ENCODE results near the gene TMEM273. TPM values are rescaled to one million over a fixed set of nuclear protein-coding genes. Genes with fewer than 3 reads are reported as not detected.

Gene TMEM273
- total RNA-seq (2014; rRNA removed; shearing (Covaris generic); ENCODE audit: low replicate concordance), result 0.51 TPM in 1 of 2 replicates, not detected in the other

- H2AFZ ChIP-seq (ENCODE audit: low read length), result no peak within 1 kb of the TSS; the same call in 1 of the 2 replicates
- peak; percentile 74 for DNase-seq
- H3K9ac ChIP-seq (ENCODE audit: low read length), result peak within 1 kb of the TSS; percentile 21; the same call in 1 of the 2 replicates
- H3K9me3 ChIP-seq (ENCODE audit: low read length), result no peaks in the 10 kb centered on the region
- peaks cover 44% of the 10 kb centered on the region for H3K4me1 ChIP-seq (ENCODE audit: low read length)
- H3K4me3 ChIP-seq (ENCODE audit: low read length), result peak within 1 kb of the TSS; percentile 19; the same call in 1 of the 2 replicates
- peak within 1 kb of the TSS; percentile 42 for H3K4me2 ChIP-seq (ENCODE audit: low read depth, low read length, poor library complexity, severe bottlenecking)
- H3K9me2 ChIP-seq (replicated peaks; ENCODE audit: insufficient read depth, low read length), result no peaks in the 10 kb centered on the region
- no peak within 1 kb of the TSS for H3K27ac ChIP-seq (ENCODE audit: low read length)
- no peaks in the 10 kb centered on the region for H3K79me2 ChIP-seq (ENCODE audit: low read length)
- no peaks in the 10 kb centered on the region; the same call in 1 of the 2 replicates for H4K20me1 ChIP-seq (ENCODE audit: insufficient read depth, low read depth, low read length)
- no peaks in the 10 kb centered on the region; the same call in 1 of the 2 replicates for H3K27me3 ChIP-seq (ENCODE audit: low read length)
- H3K36me3 ChIP-seq (ENCODE audit: insufficient read depth, low read length), result no peaks in the 10 kb centered on the region
These were observed at the start of gene TMEM273 for GRCh38 chr10:49187950-49188761. Gene TMEM273 (minus strand): TSS chr10:49188391. CDS start chr10:49188336, 55 bp downstream.

GRCh38 chr10:49237985-49238384 lies 49.8 kb upstream of the TMEM273 start:
- Histone ChIP-seq H3K9me2 (replicated peaks; ENCODE audit: insufficient read depth, low read length) (no peaks in the 10 kb centered on the region), H3K4me1 (ENCODE audit: low read length) (no peaks in the 10 kb centered on the region), H3K79me2 (ENCODE audit: low read length) (no peaks in the 10 kb centered on the region), H3K27me3 (ENCODE audit: low read length) (no peaks in the 10 kb centered on the region), H2AFZ (ENCODE audit: low read length) (no peak overlapping the region), H3K4me2 (ENCODE audit: low read depth, low read length, poor library complexity, severe bottlenecking) (no peak overlapping the region), H3K36me3 (ENCODE audit: insufficient read depth, low read length) (no peaks in the 10 kb centered on the region), H3K9ac (ENCODE audit: low read length) (no peak overlapping the region), H3K27ac (ENCODE audit: low read length) (no peak overlapping the region), H3K4me3 (ENCODE audit: low read length) (no peak overlapping the region), H4K20me1 (ENCODE audit: insufficient read depth, low read depth, low read length) (no peaks in the 10 kb centered on the region), H3K9me3 (ENCODE audit: low read length) (no peaks in the 10 kb centered on the region)
- DNase-seq, result no peak

- no peak overlapping the region for H3K4me2 ChIP-seq (ENCODE audit: low read depth, low read length, poor library complexity, severe bottlenecking)
- H4K20me1 ChIP-seq (ENCODE audit: insufficient read depth, low read depth, low read length), result no peaks in the 10 kb centered on the region
- no peaks in the 10 kb centered on the region for H3K9me2 ChIP-seq (replicated peaks; ENCODE audit: insufficient read depth, low read length)
- H2AFZ ChIP-seq (ENCODE audit: low read length), result no peak overlapping the region
- H3K27ac ChIP-seq (ENCODE audit: low read length), result no peak overlapping the region
- no peaks in the 10 kb centered on the region for H3K4me1 ChIP-seq (ENCODE audit: low read length)
- H3K79me2 ChIP-seq (ENCODE audit: low read length), result no peaks in the 10 kb centered on the region
- H3K9me3 ChIP-seq (ENCODE audit: low read length), result no peaks in the 10 kb centered on the region
- H3K36me3 ChIP-seq (ENCODE audit: insufficient read depth, low read length), result no peaks in the 10 kb centered on the region
- no peak overlapping the region for H3K4me3 ChIP-seq (ENCODE audit: low read length)
- H3K27me3 ChIP-seq (ENCODE audit: low read length), result no peaks in the 10 kb centered on the region
- DNase-seq, result no peak
- no peak overlapping the region for H3K9ac ChIP-seq (ENCODE audit: low read length)
These were observed 47.2 kb upstream of the TMEM273 start for GRCh38 chr10:49235392-49235791.

- no peaks in the 10 kb centered on the region for H3K27me3 ChIP-seq (ENCODE audit: low read length)
- no peak overlapping the region for H3K27ac ChIP-seq (ENCODE audit: low read length)
These were observed 43.1 kb upstream of the TMEM273 start for GRCh38 chr10:49231086-49231820.

GRCh38 chr10:49230004-49230403 lies 41.8 kb upstream of the TMEM273 start:
- H3K9me3 ChIP-seq (ENCODE audit: low read length), result no peaks in the 10 kb centered on the region
- H3K9ac ChIP-seq (ENCODE audit: low read length), result no peak overlapping the region
- H3K27ac ChIP-seq (ENCODE audit: low read length), result no peak overlapping the region
- no peaks in the 10 kb centered on the region for H3K4me1 ChIP-seq (ENCODE audit: low read length)
- H3K4me2 ChIP-seq (ENCODE audit: low read depth, low read length, poor library complexity, severe bottlenecking), result no peak overlapping the region
- H3K27me3 ChIP-seq (ENCODE audit: low read length), result no peaks in the 10 kb centered on the region
- H3K79me2 ChIP-seq (ENCODE audit: low read length), result no peaks in the 10 kb centered on the region
- DNase-seq, result no peak
- H4K20me1 ChIP-seq (ENCODE audit: insufficient read depth, low read depth, low read length), result no peaks in the 10 kb centered on the region
- no peak overlapping the region for H3K4me3 ChIP-seq (ENCODE audit: low read length)
- no peaks in the 10 kb centered on the region for H3K9me2 ChIP-seq (replicated peaks; ENCODE audit: insufficient read depth, low read length)
- H3K36me3 ChIP-seq (ENCODE audit: insufficient read depth, low read length), result no peaks in the 10 kb centered on the region
- no peak overlapping the region for H2AFZ ChIP-seq (ENCODE audit: low read length)

More at GRCh38 chr10:49231086-49231820, 43.1 kb upstream of the TMEM273 start:
- no peak for DNase-seq
- Histone ChIP-seq H3K4me1 (ENCODE audit: low read length) (no peaks in the 10 kb centered on the region), H3K9me2 (replicated peaks; ENCODE audit: insufficient read depth, low read length) (no peaks in the 10 kb centered on the region), H3K4me2 (ENCODE audit: low read depth, low read length, poor library complexity, severe bottlenecking) (no peak overlapping the region), H3K9ac (ENCODE audit: low read length) (no peak overlapping the region), H3K9me3 (ENCODE audit: low read length) (no peaks in the 10 kb centered on the region), H3K4me3 (ENCODE audit: low read length) (no peak overlapping the region), H3K36me3 (ENCODE audit: insufficient read depth, low read length) (no peaks in the 10 kb centered on the region), H4K20me1 (ENCODE audit: insufficient read depth, low read depth, low read length) (no peaks in the 10 kb centered on the region), H2AFZ (ENCODE audit: low read length) (no peak overlapping the region), H3K79me2 (ENCODE audit: low read length) (no peaks in the 10 kb centered on the region)

- H2AFZ ChIP-seq (ENCODE audit: low read length), result no peak overlapping the region
- H3K4me2 ChIP-seq (ENCODE audit: low read depth, low read length, poor library complexity, severe bottlenecking), result no peak overlapping the region
- no peak overlapping the region for H3K27ac ChIP-seq (ENCODE audit: low read length)
- DNase-seq, result no peak
- H3K36me3 ChIP-seq (ENCODE audit: insufficient read depth, low read length), result no peaks in the 10 kb centered on the region
- H3K9ac ChIP-seq (ENCODE audit: low read length), result no peak overlapping the region
- no peaks in the 10 kb centered on the region for H4K20me1 ChIP-seq (ENCODE audit: insufficient read depth, low read depth, low read length)
- no peak overlapping the region for H3K4me3 ChIP-seq (ENCODE audit: low read length)
- no peaks in the 10 kb centered on the region for H3K9me3 ChIP-seq (ENCODE audit: low read length)
- no peaks in the 10 kb centered on the region for H3K79me2 ChIP-seq (ENCODE audit: low read length)
- H3K4me1 ChIP-seq (ENCODE audit: low read length), result no peaks in the 10 kb centered on the region
- no peaks in the 10 kb centered on the region for H3K9me2 ChIP-seq (replicated peaks; ENCODE audit: insufficient read depth, low read length)
- no peaks in the 10 kb centered on the region for H3K27me3 ChIP-seq (ENCODE audit: low read length)
These were observed 40.5 kb upstream of the TMEM273 start for GRCh38 chr10:49228677-49229076.

GRCh38 chr10:49227406-49227805 lies 39.2 kb upstream of the TMEM273 start:
- Histone ChIP-seq H3K9me2 (replicated peaks; ENCODE audit: insufficient read depth, low read length) (no peaks in the 10 kb centered on the region), H3K9ac (ENCODE audit: low read length) (no peak overlapping the region), H3K79me2 (ENCODE audit: low read length) (no peaks in the 10 kb centered on the region), H2AFZ (ENCODE audit: low read length) (no peak overlapping the region), H3K4me2 (ENCODE audit: low read depth, low read length, poor library complexity, severe bottlenecking) (no peak overlapping the region), H3K9me3 (ENCODE audit: low read length) (no peaks in the 10 kb centered on the region), H3K4me3 (ENCODE audit: low read length) (no peak overlapping the region), H4K20me1 (ENCODE audit: insufficient read depth, low read depth, low read length) (no peaks in the 10 kb centered on the region), H3K27ac (ENCODE audit: low read length) (no peak overlapping the region), H3K36me3 (ENCODE audit: insufficient read depth, low read length) (no peaks in the 10 kb centered on the region), H3K4me1 (ENCODE audit: low read length) (no peaks in the 10 kb centered on the region), H3K27me3 (ENCODE audit: low read length) (no peaks in the 10 kb centered on the region)
- DNase-seq, result no peak

GRCh38 chr10:49226594-49226993 lies 38.4 kb upstream of the TMEM273 start:
- no peaks in the 10 kb centered on the region for H3K79me2 ChIP-seq (ENCODE audit: low read length)
- H3K4me3 ChIP-seq (ENCODE audit: low read length), result no peak overlapping the region
- no peak overlapping the region for H2AFZ ChIP-seq (ENCODE audit: low read length)
- no peak for DNase-seq
- H4K20me1 ChIP-seq (ENCODE audit: insufficient read depth, low read depth, low read length), result no peaks in the 10 kb centered on the region
- no peaks in the 10 kb centered on the region for H3K27me3 ChIP-seq (ENCODE audit: low read length)
- no peaks in the 10 kb centered on the region for H3K4me1 ChIP-seq (ENCODE audit: low read length)
- no peak overlapping the region for H3K4me2 ChIP-seq (ENCODE audit: low read depth, low read length, poor library complexity, severe bottlenecking)
- no peaks in the 10 kb centered on the region for H3K9me2 ChIP-seq (replicated peaks; ENCODE audit: insufficient read depth, low read length)
- H3K9ac ChIP-seq (ENCODE audit: low read length), result no peak overlapping the region
- H3K27ac ChIP-seq (ENCODE audit: low read length), result no peak overlapping the region
- H3K36me3 ChIP-seq (ENCODE audit: insufficient read depth, low read length), result no peaks in the 10 kb centered on the region
- no peaks in the 10 kb centered on the region for H3K9me3 ChIP-seq (ENCODE audit: low read length)

Data from Karpas-422 (cell line).